ENCODE data around the gene TBPL2. TPM values are rescaled to one million over a fixed set of nuclear protein-coding genes. Genes with fewer than 3 reads are reported as not detected.

TBPL2 gene
- total RNA-seq, 1 experiment from 2014 or later, result not detected

DNA sequence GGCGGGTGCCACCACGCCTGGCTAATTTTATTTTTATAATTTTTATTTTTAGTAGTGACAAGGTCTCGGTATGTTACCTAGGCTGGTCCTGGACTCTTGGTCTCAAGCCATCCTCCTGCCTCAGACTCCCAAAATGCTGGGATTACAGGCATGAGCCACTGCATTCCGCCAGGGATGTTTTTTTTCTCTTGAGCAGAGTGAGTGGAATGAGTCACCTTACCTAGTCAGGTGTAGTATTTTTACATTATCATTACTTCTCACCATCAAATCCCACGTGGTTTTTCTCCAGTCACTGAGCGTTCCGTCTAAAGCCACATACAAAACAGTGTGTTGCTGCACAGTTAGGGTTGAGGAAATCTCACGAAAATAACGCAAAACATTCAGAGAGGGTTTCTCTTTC lies 870 bp upstream of the TBPL2 start:
- no peak overlapping the region for H3K56ac ChIP-seq (ENCODE audit: insufficient read length, low read depth, low read length)
- H3K27me3 ChIP-seq (ENCODE audit: insufficient read depth, low read length), result no peaks in the 10 kb centered on the region
- H3K18ac ChIP-seq (ENCODE audit: insufficient read length, low read depth, low read length), result no peak overlapping the region
- no peak overlapping the region for H4K5ac ChIP-seq (ENCODE audit: insufficient read length, low read depth, low read length)
- H2BK15ac ChIP-seq (ENCODE audit: low read depth, low read length), result no peak overlapping the region
- H3K79me2 ChIP-seq (ENCODE audit: insufficient read depth, low read length), result no peaks in the 10 kb centered on the region
- no peak overlapping the region for H3T11ph ChIP-seq (ENCODE audit: low read length)
- no peak overlapping the region for H2BK12ac ChIP-seq (ENCODE audit: insufficient read length, low read depth, low read length)
- no peak overlapping the region for H2AFZ ChIP-seq (ENCODE audit: low read length)
- no peak overlapping the region for H3K4me3 Mint-ChIP-seq
- H4K91ac ChIP-seq (ENCODE audit: insufficient read length, low read depth, low read length), result no peak overlapping the region
- H3K4me1 Mint-ChIP-seq, result peaks cover 5 to 7% of the 10 kb centered on the region in 2 experiments
- H3K14ac ChIP-seq (ENCODE audit: insufficient read depth, low read length), result no peak overlapping the region
- TF ChIP-seq, protein P1, sequence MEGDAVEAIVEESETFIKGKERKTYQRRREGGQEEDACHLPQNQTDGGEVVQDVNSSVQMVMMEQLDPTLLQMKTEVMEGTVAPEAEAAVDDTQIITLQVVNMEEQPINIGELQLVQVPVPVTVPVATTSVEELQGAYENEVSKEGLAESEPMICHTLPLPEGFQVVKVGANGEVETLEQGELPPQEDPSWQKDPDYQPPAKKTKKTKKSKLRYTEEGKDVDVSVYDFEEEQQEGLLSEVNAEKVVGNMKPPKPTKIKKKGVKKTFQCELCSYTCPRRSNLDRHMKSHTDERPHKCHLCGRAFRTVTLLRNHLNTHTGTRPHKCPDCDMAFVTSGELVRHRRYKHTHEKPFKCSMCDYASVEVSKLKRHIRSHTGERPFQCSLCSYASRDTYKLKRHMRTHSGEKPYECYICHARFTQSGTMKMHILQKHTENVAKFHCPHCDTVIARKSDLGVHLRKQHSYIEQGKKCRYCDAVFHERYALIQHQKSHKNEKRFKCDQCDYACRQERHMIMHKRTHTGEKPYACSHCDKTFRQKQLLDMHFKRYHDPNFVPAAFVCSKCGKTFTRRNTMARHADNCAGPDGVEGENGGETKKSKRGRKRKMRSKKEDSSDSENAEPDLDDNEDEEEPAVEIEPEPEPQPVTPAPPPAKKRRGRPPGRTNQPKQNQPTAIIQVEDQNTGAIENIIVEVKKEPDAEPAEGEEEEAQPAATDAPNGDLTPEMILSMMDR (conservative IDR thresholded peaks at IDR 0.05), result no peak
- H3K23me2 ChIP-seq (ENCODE audit: insufficient read length, low read depth, low read length, poor library complexity, severe bottlenecking), result no peaks in the 10 kb centered on the region
- H3K27ac Mint-ChIP-seq, result no peak overlapping the region
- H3K79me1 ChIP-seq (ENCODE audit: insufficient read depth, low read depth, low read length, poor library complexity, severe bottlenecking), result no peaks in the 10 kb centered on the region
- no peaks in the 10 kb centered on the region for H3K9me3 ChIP-seq (ENCODE audit: control insufficient read depth, low read depth, low read length)
- H3K23ac ChIP-seq (ENCODE audit: insufficient read length, low read depth, low read length), result no peak overlapping the region
- H2AK5ac ChIP-seq (ENCODE audit: insufficient read length, low read length), result no peak overlapping the region
- no peak overlapping the region for H2BK120ac ChIP-seq (ENCODE audit: low read depth, low read length, poor library complexity, severe bottlenecking)
- no peak overlapping the region for H2BK20ac ChIP-seq (ENCODE audit: low read depth, low read length, poor library complexity, severe bottlenecking)
- H4K8ac ChIP-seq (replicated peaks; ENCODE audit: insufficient read length, low read depth, low read length), result no peak overlapping the region
- no peaks in the 10 kb centered on the region for H4K20me1 ChIP-seq (ENCODE audit: control insufficient read depth, insufficient read depth, insufficient read length)
- no peak overlapping the region for H3K9ac ChIP-seq (ENCODE audit: extremely low read depth, insufficient read length, low read length)
- no CpG with 5 or more reads among the region's 9 CpGs for WGBS (ENCODE audit: extremely low coverage, insufficient read length, low lambda C conversion rate)
- H3K9me3 Mint-ChIP-seq, result no peaks in the 10 kb centered on the region; a peak in 1 of 5 replicates
- no peak overlapping the region for H2BK5ac ChIP-seq (ENCODE audit: insufficient read length, low read length)
- no peaks in the 10 kb centered on the region for H3K36me3 Mint-ChIP-seq (ENCODE audit: insufficient read depth in 1 of 3, low read depth in 3 of 3)
- H3K4me2 ChIP-seq (ENCODE audit: insufficient read depth, insufficient read length, low read length), result no peak overlapping the region
- peaks cover 3% of the 10 kb centered on the region; the same call in 1 of the 2 replicates for H3K27me3 Mint-ChIP-seq (ENCODE audit: low read depth)
- H3K27ac ChIP-seq (ENCODE audit: insufficient read length, low read depth, low read length), result no peak overlapping the region
- H3K4ac ChIP-seq (ENCODE audit: low read depth, low read length), result no peak overlapping the region
- peaks cover 2% of the 10 kb centered on the region; the same call in 1 of the 2 replicates for H3K4me1 ChIP-seq (ENCODE audit: insufficient read depth, low read length)
- DNase-seq, result no peak
